H1 (cell line): ENCODE results near the gene TMEM196.

Source experiments
- ATF3 ChIP-seq: IDR thresholded peaks from 2 replicates; pipeline ENCODE4 v1.6.1; 2011; ENCODE audit warnings: low read depth, mild to moderate bottlenecking, low read length; ENCODE audit not compliant: insufficient read depth
- CBX8 ChIP-seq: fragments of 300-800, 300-1000 bp; sonication (generic); IDR thresholded peaks from 2 replicates; pipeline ENCODE4 v1.7.1; 2016; ENCODE audit warnings: low read depth, low read length, borderline replicate concordance
- CHD2 ChIP-seq: IDR thresholded peaks from 2 replicates; pipeline ENCODE4 v1.6.1; 2012; ENCODE audit warnings: low read length, improper control_type of control experiment
- TEAD4 ChIP-seq: IDR thresholded peaks from 2 replicates; pipeline ENCODE4 v1.6.1; 2012; ENCODE audit warnings: low read depth, low read length, inconsistent platforms, mixed read lengths

GRCh38 chr7:19772841-19773760, at the start of gene TMEM196:
- no peak for TF ChIP-seq CBX8
- TF ChIP-seq ATF3, result no peak
- TF ChIP-seq CHD2, result no peak
- no peak for TF ChIP-seq TEAD4
